Occipital lobe (tissue), 2 donors: ENCODE measurements around the gene BRAF. TPM values are rescaled to one million over a fixed set of nuclear protein-coding genes. Genes with fewer than 3 reads are reported as not detected.
"Not testable (repeated sequence)": the region's sequence is repeated elsewhere in the genome, so short reads cannot be mapped to it uniquely, and the experiment has no call there.

Source experiments
- DNase-seq: peaks from one replicate; lab custom pipeline; 2025; lab: John Stamatoyannopoulos, UW
- total RNA-seq: library from RNA; depleted of rRNA; stranded (reverse); fragments of >200 nt; gene quantifications from one replicate; pipeline ENCODE4 v1.2.3, GENCODE V29; 2014

Gene BRAF
- total RNA-seq, 1 donor from 2014 or later, result 100 TPM

DNA sequence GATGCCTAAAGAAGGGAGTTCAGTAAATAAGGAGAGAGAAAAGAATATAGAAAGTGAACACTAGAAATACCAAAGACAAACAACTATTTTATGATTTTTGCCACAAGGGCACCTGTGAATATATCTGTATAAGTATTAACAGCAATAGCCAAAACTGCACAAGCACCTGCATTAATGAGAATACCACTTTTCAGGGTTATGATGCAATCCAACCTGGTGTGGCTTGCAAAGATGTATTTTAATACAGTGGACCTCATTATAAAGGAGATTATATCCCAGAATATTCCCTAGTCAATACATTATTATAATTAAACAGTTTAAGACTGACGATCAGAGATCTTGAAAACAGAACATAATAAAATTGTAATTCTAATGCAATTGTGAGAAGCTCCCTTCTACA lies 4.0 kb downstream of the BRAF start:
- DNase-seq, result no peak

DNA sequence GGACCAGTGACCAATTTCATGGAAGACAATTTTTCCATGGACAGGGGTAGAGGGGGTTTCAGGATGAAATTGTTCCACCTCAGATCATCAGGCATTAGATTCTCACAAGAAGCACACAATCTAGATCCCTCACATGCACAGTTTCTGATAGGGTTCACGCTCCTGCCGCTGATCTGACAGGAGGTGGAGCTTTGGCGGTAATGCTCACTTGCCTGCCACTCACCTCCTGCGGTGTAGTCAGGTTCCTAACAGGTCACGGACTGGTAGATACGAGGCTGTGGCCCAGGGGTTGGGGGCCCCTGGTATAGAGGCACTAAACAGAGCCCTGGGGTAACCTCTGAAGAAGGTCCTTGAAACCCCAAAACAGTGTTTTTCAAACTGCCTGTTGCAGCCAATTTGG lies 6.5 kb downstream of the BRAF start:
- no peak for DNase-seq

GRCh38 chr7:140917258-140917657 lies 7.5 kb downstream of the BRAF start:
- DNase-seq, result no peak

DNA sequence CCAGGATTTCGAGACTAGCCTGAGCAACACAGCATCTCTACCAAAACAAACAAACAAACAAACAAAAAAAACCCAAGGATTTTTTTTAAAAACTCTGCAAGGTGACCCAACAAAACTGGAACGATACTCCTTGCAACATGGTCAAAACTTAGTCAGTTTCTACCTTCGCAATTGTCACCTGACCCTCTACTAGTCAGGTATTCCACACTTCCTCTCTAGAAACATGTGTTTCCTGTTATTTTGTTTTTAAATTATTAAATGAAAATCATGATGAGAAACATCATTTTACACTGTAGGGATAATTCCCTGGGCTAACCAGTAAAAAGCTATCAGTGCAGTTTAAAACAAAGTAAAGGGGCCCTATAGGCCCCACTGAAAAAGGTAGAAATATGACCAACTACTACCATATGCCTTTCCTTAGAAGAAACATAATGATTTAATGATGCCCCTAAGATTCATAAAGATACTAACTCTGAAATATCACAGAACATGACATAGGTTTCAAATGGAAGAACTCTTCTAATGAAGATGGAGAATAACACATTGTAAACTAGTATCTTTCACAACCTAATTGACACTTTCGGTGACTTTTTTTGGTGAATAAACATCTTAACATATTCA lies 8.7 kb downstream of the BRAF start:
- no peak for DNase-seq

DNA sequence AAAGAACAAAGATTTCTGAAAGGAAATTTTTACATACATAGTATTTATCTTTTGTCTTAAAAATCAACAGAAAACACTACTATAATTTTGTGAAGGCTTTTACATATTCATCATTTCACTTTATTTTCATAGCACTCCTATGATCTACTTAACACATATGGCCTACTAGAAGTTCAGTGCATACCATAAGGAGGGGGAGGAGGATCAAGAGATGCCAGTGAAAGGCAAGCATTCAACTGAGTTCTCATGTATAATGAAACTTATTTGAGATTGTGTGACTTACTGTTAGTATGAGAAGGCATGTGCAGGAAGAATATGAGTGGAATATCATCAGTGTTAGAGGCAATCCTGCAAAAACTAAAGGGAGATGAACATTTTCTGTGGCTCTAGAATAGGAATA lies 10.6 kb downstream of the BRAF start:
- DNase-seq, result no peak

GRCh38 chr7:140913596-140913928 lies 11.2 kb downstream of the BRAF start:
- DNase-seq, result not testable (repeated sequence)

DNA sequence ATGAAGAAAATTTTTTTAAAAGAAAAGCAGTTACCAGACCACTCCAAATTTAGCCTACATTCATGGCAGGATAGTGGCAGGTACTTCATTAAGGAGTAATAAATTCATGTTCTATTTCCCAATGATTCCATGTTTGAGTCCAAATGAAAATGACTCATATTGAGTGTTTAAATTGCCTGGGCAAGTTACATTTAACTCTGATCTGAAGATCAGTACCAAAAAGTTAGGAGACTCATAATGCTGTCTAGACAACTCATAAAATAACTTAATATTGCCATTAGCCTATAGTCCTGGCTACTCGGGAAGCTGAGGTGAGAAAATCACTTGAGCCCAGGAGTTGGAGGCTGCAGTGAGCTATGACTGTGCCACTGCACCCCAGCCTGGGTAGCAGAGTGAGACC lies 13.0 kb downstream of the BRAF start:
- no peak for DNase-seq

- no peak for DNase-seq
Observed at GRCh38 chr7:140909476-140910161, 15.1 kb downstream of the BRAF start.

DNA sequence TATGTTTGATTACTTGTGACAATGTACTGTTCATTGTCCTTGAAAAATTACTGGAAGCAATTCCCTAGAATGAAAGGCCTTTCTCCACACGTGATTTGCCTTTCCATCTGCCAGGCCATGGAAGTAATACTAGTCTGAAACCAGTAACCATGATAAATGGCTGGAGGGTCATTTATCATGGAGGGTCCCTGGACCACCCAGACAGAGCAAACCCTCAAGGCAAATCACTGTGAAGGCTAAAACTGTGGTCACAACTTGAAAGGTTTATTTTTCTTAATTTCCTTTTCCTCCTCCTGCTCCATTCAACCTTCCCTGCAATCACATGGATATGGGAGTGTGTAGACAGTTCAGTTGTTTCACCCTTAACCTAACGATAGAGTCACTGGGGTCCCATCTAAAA lies 16.4 kb downstream of the BRAF start:
- DNase-seq, result no peak

GRCh38 chr7:140903741-140904480 lies 20.8 kb downstream of the BRAF start:
- no peak for DNase-seq

GRCh38 chr7:140902303-140902953 lies 22.3 kb downstream of the BRAF start:
- no peak for DNase-seq

GRCh38 chr7:140901941-140902302 lies 22.8 kb downstream of the BRAF start:
- DNase-seq, result no peak

GRCh38 chr7:140899883-140900282 lies 24.8 kb downstream of the BRAF start:
- peak; percentile 9 for DNase-seq

DNA sequence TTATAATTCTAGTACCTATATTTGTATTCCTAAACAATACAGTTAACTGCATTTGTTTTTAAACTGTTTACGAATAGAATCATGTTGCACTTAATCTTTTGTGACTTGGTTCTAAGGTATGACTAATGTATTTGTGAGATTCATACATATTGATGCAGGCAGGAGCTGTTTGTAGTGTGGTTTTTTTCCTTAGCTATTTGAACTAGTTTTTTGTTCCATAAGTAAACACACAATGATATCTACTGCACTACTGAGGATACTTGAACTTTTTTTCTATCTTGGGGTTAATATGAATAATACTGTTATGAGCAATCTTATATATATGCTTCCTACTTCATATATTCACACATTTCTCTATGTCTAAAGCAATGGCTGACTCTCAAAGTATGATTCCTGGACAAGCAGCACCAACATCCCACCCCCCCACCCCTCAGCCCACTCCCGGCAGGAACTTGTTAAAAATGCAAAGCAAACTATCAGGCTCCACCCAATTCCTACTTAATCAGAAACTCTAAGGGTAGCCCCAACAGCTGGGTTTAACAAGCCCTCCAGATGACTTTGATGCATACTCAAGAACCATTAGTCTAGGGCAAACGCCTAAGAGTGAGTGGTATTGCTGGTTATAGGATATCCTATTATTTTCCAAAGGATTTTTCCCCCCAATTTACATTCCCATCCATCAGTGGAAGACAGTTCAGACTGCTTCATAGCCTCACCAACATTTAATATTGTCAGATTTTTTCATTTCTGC lies 25.8 kb downstream of the BRAF start:
- no peak for DNase-seq

DNA sequence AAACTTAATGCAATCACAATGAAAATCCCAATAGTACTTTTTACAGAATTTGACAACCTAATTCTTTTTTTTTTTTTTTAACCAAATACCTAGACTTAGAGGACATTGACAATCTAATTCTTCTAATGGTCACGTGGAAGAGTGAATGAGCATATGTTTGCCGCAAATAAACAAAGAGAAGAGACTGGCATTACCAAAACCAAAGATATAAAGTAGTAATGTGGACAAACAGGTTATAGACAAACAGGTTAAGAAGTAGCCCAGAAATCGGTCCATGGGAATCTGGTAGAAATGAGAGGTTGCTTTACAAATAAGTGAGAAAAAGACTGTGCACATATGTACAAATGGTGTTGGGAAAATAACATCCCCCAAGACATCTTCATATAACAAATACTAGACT lies 27.7 kb downstream of the BRAF start:
- no peak for DNase-seq

GRCh38 chr7:140889645-140890044 lies 35.1 kb downstream of the BRAF start:
- DNase-seq, result no peak

- no peak for DNase-seq
Observed at GRCh38 chr7:140889150-140889549, 35.6 kb downstream of the BRAF start.

- no peak for DNase-seq
Observed at GRCh38 chr7:140888087-140888486, 36.6 kb downstream of the BRAF start.

- no peak for DNase-seq
Observed at GRCh38 chr7:140885735-140886334, 38.9 kb downstream of the BRAF start.

GRCh38 chr7:140883378-140883777 lies 41.4 kb downstream of the BRAF start:
- DNase-seq, result no peak

- DNase-seq, result not testable (repeated sequence)
Observed at GRCh38 chr7:140882834-140883233, 41.9 kb downstream of the BRAF start.
